Tibial artery (tissue), 4 donors: ENCODE measurements around the gene PLXNA1.

ENCODE experiments used
- DNase-seq, 2 donors: peaks; one replicate each; pipeline ENCODE4 v3.0.0-alpha.2; 2019
- H3K27ac ChIP-seq, 2 donors: fragments of 200-600 bp; sonication (generic) in 1 of 2; 1 replicate in 1 of 2; 2 replicates in 1 of 2; pipeline ENCODE4 v1.5.1; 2018 to 2019; ENCODE audit warnings: mild to moderate bottlenecking in 1 of 2
- H3K27me3 ChIP-seq, 2 donors: fragments of 200-600 bp; sonication (generic) in 1 of 2; one replicate each; pipeline versions ENCODE4 v1.5.1 to v1.6.0; 2016 to 2019
- H3K36me3 ChIP-seq, 3 donors: fragments of 200-600 bp; sonication (generic) in 2 of 3; one replicate each; pipeline ENCODE4 v1.5.1; 2016 to 2019; ENCODE audit warnings: mild to moderate bottlenecking in 2 of 3
- H3K4me1 ChIP-seq, 4 donors: fragments of 200-600 bp; sonication (generic) in 2 of 4; 1 replicate in 3 of 4; 2 replicates in 1 of 4; pipeline ENCODE4 v1.5.1; 2016 to 2019
- H3K4me3 ChIP-seq, 2 donors: fragments of 200-600 bp; sonication (generic) in 1 of 2; 1 replicate in 1 of 2; 2 replicates in 1 of 2; pipeline ENCODE4 v1.5.1; 2018 to 2019; ENCODE audit warnings: mild to moderate bottlenecking in 2 of 2
- H3K9me3 ChIP-seq, 3 donors: fragments of 200-600 bp; sonication (generic) in 1 of 3; one replicate each; pipeline ENCODE4 v1.5.1; 2016 to 2019
- CTCF ChIP-seq, 2 experiments: fragments of 200-600 bp in 1 of 2; fragments of 450-650 bp in 1 of 2; IDR thresholded peaks; one replicate each; pipeline ENCODE4 v1.5.1; 2017 to 2019; ENCODE audit warnings: antibody characterized with exemption in 2 of 2, mild to moderate bottlenecking in 1 of 2, moderate library complexity in 1 of 2
- intact Hi-C: fragments of 100-400 bp; cut with DNase I; formaldehyde crosslinking; loops from one replicate; pipeline ENCODE4 v1.15.0; 2023; ENCODE audit warnings: low total_unique reads

Gene PLXNA1

GRCh38 chr3:126961791-126962461, 21.0 kb upstream of the PLXNA1 start:
- Histone ChIP-seq H3K27me3 (no peaks in the 10 kb centered on the region), H3K4me3 (no peak overlapping the region), H3K27ac (peak overlapping the region in 1 of 2 donors; percentile 19), H3K4me1 (peaks cover 0 to 23% (median 11%) of the 10 kb centered on the region in 4 donors), H3K36me3 (no peaks in the 10 kb centered on the region), H3K9me3 (no peaks in the 10 kb centered on the region)
- no peak for TF ChIP-seq CTCF (IDR thresholded peaks at IDR 0.05)
- intact Hi-C loops = no loop called here
- DNase-seq = peak in 1 of 2 donors; percentile 73

- intact Hi-C loops = no loop called here
- no peaks in the 10 kb centered on the region for H3K9me3 ChIP-seq
- H3K4me3 ChIP-seq = no peak overlapping the region
- TF ChIP-seq CTCF (IDR thresholded peaks at IDR 0.05) = no peak
- H3K27ac ChIP-seq = no peak overlapping the region
- H3K36me3 ChIP-seq = no peaks in the 10 kb centered on the region
- no peak for DNase-seq
- no peaks in the 10 kb centered on the region for H3K27me3 ChIP-seq
- peaks cover 0 to 23% (median 11%) of the 10 kb centered on the region in 4 donors for H3K4me1 ChIP-seq
Observed at GRCh38 chr3:126962756-126963155, 20.2 kb upstream of the PLXNA1 start.

GRCh38 chr3:126963261-126964190, 19.4 kb upstream of the PLXNA1 start:
- intact Hi-C loops = no loop called here
- H3K9me3 ChIP-seq = no peaks in the 10 kb centered on the region
- no peak overlapping the region for H3K27ac ChIP-seq
- H3K4me3 ChIP-seq = no peak overlapping the region
- peaks cover 0 to 23% (median 11%) of the 10 kb centered on the region in 4 donors for H3K4me1 ChIP-seq
- H3K36me3 ChIP-seq = no peaks in the 10 kb centered on the region
- peak in 1 of 2 donors; percentile 32 for DNase-seq
- H3K27me3 ChIP-seq = no peaks in the 10 kb centered on the region
- TF ChIP-seq CTCF (IDR thresholded peaks at IDR 0.05) = no peak

- no peak overlapping the region for H3K4me3 ChIP-seq
- no peaks in the 10 kb centered on the region for H3K27me3 ChIP-seq
- intact Hi-C loops = no loop called here
Observed at GRCh38 chr3:126964261-126964660, 18.7 kb upstream of the PLXNA1 start.

GRCh38 chr3:126964950-126965349, 18.0 kb upstream of the PLXNA1 start:
- no peak overlapping the region for H3K27ac ChIP-seq
- no peak for TF ChIP-seq CTCF (IDR thresholded peaks at IDR 0.05)
- intact Hi-C loops = no loop called here
- H3K36me3 ChIP-seq = no peaks in the 10 kb centered on the region
- no peaks in the 10 kb centered on the region for H3K9me3 ChIP-seq
- H3K4me1 ChIP-seq = peaks cover 0 to 23% (median 11%) of the 10 kb centered on the region in 4 donors
- no peaks in the 10 kb centered on the region for H3K27me3 ChIP-seq
- no peak for DNase-seq
- no peak overlapping the region for H3K4me3 ChIP-seq

More at GRCh38 chr3:126964261-126964660, 18.7 kb upstream of the PLXNA1 start:
- no peaks in the 10 kb centered on the region for H3K36me3 ChIP-seq
- no peak overlapping the region for H3K27ac ChIP-seq
- DNase-seq = peak in 1 of 2 donors; percentile 48
- H3K4me1 ChIP-seq = peaks cover 0 to 23% (median 11%) of the 10 kb centered on the region in 4 donors
- no peaks in the 10 kb centered on the region for H3K9me3 ChIP-seq
- TF ChIP-seq CTCF (IDR thresholded peaks at IDR 0.05) = no peak
